Activated CD8-positive, alpha-beta T cell treated with anti-CD3 and anti-CD28 coated beads for 36 hours (primary cell): ENCODE results near the gene VSTM2L. TPM values are rescaled to one million over a fixed set of nuclear protein-coding genes. Genes with fewer than 3 reads are reported as not detected.

Source experiments
- ATAC-seq: fragments of 200-7000 bp; cut with Tn5 transposase; one replicate; pipeline ENCODE4 v1.10.0; 2021; ENCODE audit warnings: mild to moderate bottlenecking, moderate library complexity
- CTCF ChIA-PET: fragments of 350-600 bp; sonication (Branson Sonifier 250); formaldehyde crosslinking; loops from one replicate; lab custom pipeline; 2021; ENCODE audit warnings: antibody characterized with exemption; lab: Charles Lee
- POLR2A ChIA-PET: fragments of 350-600 bp; sonication (Branson Sonifier 250); formaldehyde crosslinking; loops from one replicate; lab custom pipeline; 2021; ENCODE audit warnings: antibody characterized with exemption; lab: Charles Lee
- DNase-seq: peaks from one replicate; pipeline ENCODE4 v3.0.0-alpha.2; 2020
- H3K27ac Mint-ChIP-seq: one replicate; pipeline ENCODE4 v1.8.0; 2021; ENCODE audit warnings: mild to moderate bottlenecking, mixed read lengths
- H3K27me3 Mint-ChIP-seq: one replicate; pipeline ENCODE4 v1.8.0; 2021; ENCODE audit warnings: mixed read lengths
- H3K36me3 Mint-ChIP-seq: one replicate; pipeline ENCODE4 v1.8.0; 2021; ENCODE audit warnings: low read depth, mixed read lengths
- H3K4me1 Mint-ChIP-seq: one replicate; pipeline ENCODE4 v1.8.0; 2021; ENCODE audit warnings: low read depth, mixed read lengths
- H3K4me3 Mint-ChIP-seq: one replicate; pipeline ENCODE4 v1.8.0; 2021; ENCODE audit warnings: mild to moderate bottlenecking, moderate library complexity, mixed read lengths
- H3K9me3 Mint-ChIP-seq: one replicate; pipeline ENCODE4 v1.8.0; 2021; ENCODE audit warnings: mixed read lengths
- intact Hi-C: fragments of 100-400 bp; cut with micrococcal nuclease; formaldehyde crosslinking; loops from one replicate; pipeline ENCODE4 v1.10.0; 2022
- total RNA-seq, 2 experiments: library from RNA; stranded (reverse); gene quantifications; one replicate each; pipeline ENCODE4 v1.2.3, GENCODE V29; 2021
- TF ChIP-seq, protein P1 (sequence below): fragments of 200-600 bp; IDR thresholded peaks from one replicate; pipeline ENCODE4 v1.8.0; 2022; ENCODE audit warnings: antibody characterized with exemption, mild to moderate bottlenecking

The VSTM2L gene
- total RNA-seq, 2 experiments from 2014 or later, result not detected

DNA sequence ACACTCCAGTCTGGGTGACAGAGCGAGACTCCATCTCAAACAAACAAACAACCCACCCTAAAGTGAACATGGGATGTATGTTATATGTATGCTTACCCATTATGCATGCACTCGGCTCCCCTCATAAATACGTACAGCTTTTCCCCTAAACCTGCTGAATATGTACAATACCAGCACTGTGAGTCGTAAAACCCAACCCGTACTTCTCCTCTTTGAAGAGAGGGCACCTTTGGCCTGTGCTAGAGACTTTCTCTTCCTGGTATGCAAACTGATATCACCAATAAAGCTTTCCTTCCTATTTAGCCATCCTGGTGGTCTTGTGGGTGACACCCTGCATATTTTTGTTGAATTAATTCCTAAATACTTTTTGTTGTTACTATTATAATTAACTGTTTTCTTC lies 51.3 kb downstream of the VSTM2L start:
- Mint-ChIP-seq H3K9me3 (no peaks in the 10 kb centered on the region), H3K27me3 (peaks cover 2% of the 10 kb centered on the region), H3K4me1 (no peaks in the 10 kb centered on the region), H3K4me3 (no peak overlapping the region), H3K27ac (no peak overlapping the region), H3K36me3 (no peaks in the 10 kb centered on the region)
- DNase-seq (no peak), ATAC-seq (no peak)
- TF ChIP-seq, protein P1, sequence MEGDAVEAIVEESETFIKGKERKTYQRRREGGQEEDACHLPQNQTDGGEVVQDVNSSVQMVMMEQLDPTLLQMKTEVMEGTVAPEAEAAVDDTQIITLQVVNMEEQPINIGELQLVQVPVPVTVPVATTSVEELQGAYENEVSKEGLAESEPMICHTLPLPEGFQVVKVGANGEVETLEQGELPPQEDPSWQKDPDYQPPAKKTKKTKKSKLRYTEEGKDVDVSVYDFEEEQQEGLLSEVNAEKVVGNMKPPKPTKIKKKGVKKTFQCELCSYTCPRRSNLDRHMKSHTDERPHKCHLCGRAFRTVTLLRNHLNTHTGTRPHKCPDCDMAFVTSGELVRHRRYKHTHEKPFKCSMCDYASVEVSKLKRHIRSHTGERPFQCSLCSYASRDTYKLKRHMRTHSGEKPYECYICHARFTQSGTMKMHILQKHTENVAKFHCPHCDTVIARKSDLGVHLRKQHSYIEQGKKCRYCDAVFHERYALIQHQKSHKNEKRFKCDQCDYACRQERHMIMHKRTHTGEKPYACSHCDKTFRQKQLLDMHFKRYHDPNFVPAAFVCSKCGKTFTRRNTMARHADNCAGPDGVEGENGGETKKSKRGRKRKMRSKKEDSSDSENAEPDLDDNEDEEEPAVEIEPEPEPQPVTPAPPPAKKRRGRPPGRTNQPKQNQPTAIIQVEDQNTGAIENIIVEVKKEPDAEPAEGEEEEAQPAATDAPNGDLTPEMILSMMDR, result no peak
- ChIA-PET CTCF (interaction anchor here (1.1 kb wide), 1 partner anchor 11 kb away, joined by 3 read pairs; no protein-coding TSS in a partner anchor), POLR2A (interaction anchor here (1.1 kb wide), 1 partner anchor 9 kb away, joined by 3 read pairs; no protein-coding TSS in a partner anchor)
- intact Hi-C loops, result no loop called here

DNA sequence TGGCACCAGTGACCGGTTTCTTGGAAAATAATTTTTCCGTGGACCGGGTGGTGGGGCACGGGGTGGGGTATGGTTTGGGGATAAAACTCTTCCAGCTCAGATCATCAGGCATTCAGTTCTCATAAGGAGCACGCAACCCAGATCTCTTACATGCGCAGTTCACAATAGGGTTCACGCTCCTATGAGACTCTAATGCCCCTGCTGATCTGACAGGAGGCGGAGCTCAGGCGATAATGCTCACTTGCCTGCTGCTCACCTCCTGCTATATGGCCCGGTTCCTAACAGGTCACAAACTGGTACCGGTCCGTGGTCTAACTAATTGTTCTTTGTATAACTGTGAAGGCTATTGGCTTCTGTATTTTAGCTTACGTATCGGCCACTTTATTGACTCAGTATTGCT lies 51.7 kb downstream of the VSTM2L start:
- CTCF ChIA-PET, result interaction anchor here (1.1 kb wide), 1 partner anchor 10 kb away, joined by 3 read pairs; no protein-coding TSS in a partner anchor
- H3K4me1 Mint-ChIP-seq, result no peaks in the 10 kb centered on the region
- POLR2A ChIA-PET, result interaction anchor here (1.1 kb wide), 1 partner anchor 9 kb away, joined by 3 read pairs; no protein-coding TSS in a partner anchor
- no peak overlapping the region for H3K27ac Mint-ChIP-seq
- TF ChIP-seq, protein P1, result no peak
- H3K27me3 Mint-ChIP-seq, result peaks cover 2% of the 10 kb centered on the region
- H3K4me3 Mint-ChIP-seq, result no peak overlapping the region
- no peaks in the 10 kb centered on the region for H3K9me3 Mint-ChIP-seq
- DNase-seq (no peak), ATAC-seq (no peak)
- no peaks in the 10 kb centered on the region for H3K36me3 Mint-ChIP-seq
- intact Hi-C loops, result no loop called here

- H3K4me1 Mint-ChIP-seq, result no peaks in the 10 kb centered on the region
- no peaks in the 10 kb centered on the region for H3K36me3 Mint-ChIP-seq
- ATAC-seq (no peak), DNase-seq (no peak)
- ChIA-PET CTCF (no interaction called here), POLR2A (no interaction called here)
- no peaks in the 10 kb centered on the region for H3K9me3 Mint-ChIP-seq
- TF ChIP-seq, protein P1, result no peak
- H3K27me3 Mint-ChIP-seq, result peaks cover 2% of the 10 kb centered on the region
- no peak overlapping the region for H3K27ac Mint-ChIP-seq
- H3K4me3 Mint-ChIP-seq, result no peak overlapping the region
- intact Hi-C loops, result no loop called here
Measured at GRCh38 chr20:37955511-37955910, 52.6 kb downstream of the VSTM2L start.

GRCh38 chr20:37956107-37956585 lies 53.2 kb downstream of the VSTM2L start:
- no peak overlapping the region for H3K27ac Mint-ChIP-seq

More at GRCh38 chr20:37956107-37956585, 53.2 kb downstream of the VSTM2L start:
- Mint-ChIP-seq H3K9me3 (no peaks in the 10 kb centered on the region), H3K27me3 (peaks cover 2% of the 10 kb centered on the region), H3K4me3 (no peak overlapping the region), H3K36me3 (no peaks in the 10 kb centered on the region), H3K4me1 (no peaks in the 10 kb centered on the region)
- POLR2A ChIA-PET, result interaction anchor here (0.5 kb wide), 1 partner anchor 65 kb away, joined by 4 read pairs; no protein-coding TSS in a partner anchor
- no peak for DNase-seq
- TF ChIP-seq, protein P1, result no peak
- ATAC-seq, result no peak
- CTCF ChIA-PET, result no interaction called here
- intact Hi-C loops, result no loop called here
